Measurements from ENCODE around the gene UBE3D. TPM values are rescaled to one million over a fixed set of nuclear protein-coding genes. Genes with fewer than 3 reads are reported as not detected.

The UBE3D gene
- total RNA-seq, 1 donor from 2014 or later, result 12.1 TPM

DNA sequence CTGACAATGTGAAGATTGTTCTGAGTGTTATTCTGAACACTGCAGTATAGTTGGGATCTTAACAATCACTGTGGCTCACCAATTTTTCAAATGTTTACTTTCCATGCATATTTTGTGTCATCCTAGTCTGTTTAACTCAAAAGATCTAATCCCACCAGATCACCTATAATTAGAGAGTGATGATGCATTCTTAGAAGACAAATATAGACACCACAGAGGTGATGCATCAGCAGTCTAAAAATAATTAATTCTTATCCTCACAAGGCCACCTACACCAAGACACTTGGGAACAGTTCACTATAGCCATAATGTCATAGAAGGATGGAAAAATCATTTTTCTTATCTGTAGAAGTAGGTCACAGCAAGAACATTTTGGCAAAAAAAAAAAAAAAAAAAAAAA, 154.8 kb downstream of the UBE3D start:
- Mint-ChIP-seq H3K27me3 (ENCODE audit: unreplicated experiment) (peaks cover 2% of the 10 kb centered on the region), H3K4me1 (ENCODE audit: unreplicated experiment) (peaks cover 5% of the 10 kb centered on the region), H3K9me3 (ENCODE audit: unreplicated experiment) (no peaks in the 10 kb centered on the region), H3K27ac (ENCODE audit: unreplicated experiment) (no peak overlapping the region), H3K4me3 (ENCODE audit: unreplicated experiment) (no peak overlapping the region), H3K36me3 (ENCODE audit: low read depth, unreplicated experiment) (no peaks in the 10 kb centered on the region)
- TF ChIP-seq, protein P1, sequence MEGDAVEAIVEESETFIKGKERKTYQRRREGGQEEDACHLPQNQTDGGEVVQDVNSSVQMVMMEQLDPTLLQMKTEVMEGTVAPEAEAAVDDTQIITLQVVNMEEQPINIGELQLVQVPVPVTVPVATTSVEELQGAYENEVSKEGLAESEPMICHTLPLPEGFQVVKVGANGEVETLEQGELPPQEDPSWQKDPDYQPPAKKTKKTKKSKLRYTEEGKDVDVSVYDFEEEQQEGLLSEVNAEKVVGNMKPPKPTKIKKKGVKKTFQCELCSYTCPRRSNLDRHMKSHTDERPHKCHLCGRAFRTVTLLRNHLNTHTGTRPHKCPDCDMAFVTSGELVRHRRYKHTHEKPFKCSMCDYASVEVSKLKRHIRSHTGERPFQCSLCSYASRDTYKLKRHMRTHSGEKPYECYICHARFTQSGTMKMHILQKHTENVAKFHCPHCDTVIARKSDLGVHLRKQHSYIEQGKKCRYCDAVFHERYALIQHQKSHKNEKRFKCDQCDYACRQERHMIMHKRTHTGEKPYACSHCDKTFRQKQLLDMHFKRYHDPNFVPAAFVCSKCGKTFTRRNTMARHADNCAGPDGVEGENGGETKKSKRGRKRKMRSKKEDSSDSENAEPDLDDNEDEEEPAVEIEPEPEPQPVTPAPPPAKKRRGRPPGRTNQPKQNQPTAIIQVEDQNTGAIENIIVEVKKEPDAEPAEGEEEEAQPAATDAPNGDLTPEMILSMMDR (IDR thresholded peaks at IDR 0.05; ENCODE audit: unreplicated experiment), result no peak
- no peak for DNase-seq (ENCODE audit: low spot score)

- H3K27me3 Mint-ChIP-seq (ENCODE audit: unreplicated experiment), result peaks cover 2% of the 10 kb centered on the region
- no peaks in the 10 kb centered on the region for H3K36me3 Mint-ChIP-seq (ENCODE audit: low read depth, unreplicated experiment)
- no peak for DNase-seq (ENCODE audit: low spot score)
- TF ChIP-seq, protein P1 (IDR thresholded peaks at IDR 0.05; ENCODE audit: unreplicated experiment), result no peak
- H3K9me3 Mint-ChIP-seq (ENCODE audit: unreplicated experiment), result no peaks in the 10 kb centered on the region
- H3K4me1 Mint-ChIP-seq (ENCODE audit: unreplicated experiment), result peaks cover 5% of the 10 kb centered on the region
- no peak overlapping the region for H3K27ac Mint-ChIP-seq (ENCODE audit: unreplicated experiment)
- H3K4me3 Mint-ChIP-seq (ENCODE audit: unreplicated experiment), result no peak overlapping the region
These were observed 155.2 kb downstream of the UBE3D start for GRCh38 chr6:82910395-82910794.

DNA sequence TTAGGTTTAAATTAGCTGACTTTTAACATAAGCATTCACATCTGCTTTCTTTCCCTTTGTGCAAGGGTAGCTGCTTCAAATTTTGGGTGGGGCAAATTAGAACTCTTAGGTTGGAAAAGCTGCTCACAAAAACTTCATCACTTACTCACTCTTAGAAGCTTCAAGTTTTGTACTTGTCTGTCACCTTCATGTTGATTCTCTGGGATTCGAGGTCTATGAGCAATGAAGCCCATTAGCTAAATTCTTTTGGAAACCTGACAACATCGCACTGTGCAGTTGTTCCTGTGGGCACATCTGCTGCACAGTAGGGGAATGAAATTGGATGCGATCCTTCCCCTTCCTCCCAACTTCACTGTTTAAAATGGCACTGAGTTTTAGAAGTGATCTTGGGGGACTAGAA, 156.1 kb downstream of the UBE3D start:
- Mint-ChIP-seq H3K36me3 (ENCODE audit: low read depth, unreplicated experiment) (no peaks in the 10 kb centered on the region), H3K27ac (ENCODE audit: unreplicated experiment) (no peak overlapping the region), H3K4me3 (ENCODE audit: unreplicated experiment) (no peak overlapping the region), H3K4me1 (ENCODE audit: unreplicated experiment) (peaks cover 5% of the 10 kb centered on the region), H3K27me3 (ENCODE audit: unreplicated experiment) (peaks cover 2% of the 10 kb centered on the region), H3K9me3 (ENCODE audit: unreplicated experiment) (no peaks in the 10 kb centered on the region)
- no peak for DNase-seq (ENCODE audit: low spot score)
- TF ChIP-seq, protein P1 (IDR thresholded peaks at IDR 0.05; ENCODE audit: unreplicated experiment), result no peak

- Mint-ChIP-seq H3K9me3 (ENCODE audit: unreplicated experiment) (no peaks in the 10 kb centered on the region), H3K27me3 (ENCODE audit: unreplicated experiment) (peaks cover 2% of the 10 kb centered on the region), H3K27ac (ENCODE audit: unreplicated experiment) (no peak overlapping the region), H3K4me1 (ENCODE audit: unreplicated experiment) (peaks cover 5% of the 10 kb centered on the region), H3K4me3 (ENCODE audit: unreplicated experiment) (no peak overlapping the region), H3K36me3 (ENCODE audit: low read depth, unreplicated experiment) (no peaks in the 10 kb centered on the region)
- no peak for DNase-seq (ENCODE audit: low spot score)
- TF ChIP-seq, protein P1 (IDR thresholded peaks at IDR 0.05; ENCODE audit: unreplicated experiment), result no peak
These were observed 157.0 kb downstream of the UBE3D start for GRCh38 chr6:82908661-82909060.

GRCh38 chr6:82906951-82907350, 158.7 kb downstream of the UBE3D start:
- Mint-ChIP-seq H3K27me3 (ENCODE audit: unreplicated experiment) (peaks cover 2% of the 10 kb centered on the region), H3K4me1 (ENCODE audit: unreplicated experiment) (peaks cover 5% of the 10 kb centered on the region), H3K27ac (ENCODE audit: unreplicated experiment) (no peak overlapping the region), H3K9me3 (ENCODE audit: unreplicated experiment) (no peaks in the 10 kb centered on the region), H3K4me3 (ENCODE audit: unreplicated experiment) (no peak overlapping the region), H3K36me3 (ENCODE audit: low read depth, unreplicated experiment) (no peaks in the 10 kb centered on the region)
- TF ChIP-seq, protein P1 (IDR thresholded peaks at IDR 0.05; ENCODE audit: unreplicated experiment), result no peak
- DNase-seq (ENCODE audit: low spot score), result no peak
